GM19351 (cell line): Measurements from ENCODE around the gene SPINDOC.
"Not testable (repeated sequence)": the region's sequence is repeated elsewhere in the genome, so short reads cannot be mapped to it uniquely, and the experiment has no call there.

Experiments
- ATAC-seq: cut with Tn5 transposase; IDR thresholded peaks from one replicate; pipeline ENCODE4 v1.9.1; 2021; ENCODE audit warnings: mild to moderate bottlenecking, moderate library complexity; ENCODE audit not compliant: unreplicated experiment

SPINDOC gene, protein sequence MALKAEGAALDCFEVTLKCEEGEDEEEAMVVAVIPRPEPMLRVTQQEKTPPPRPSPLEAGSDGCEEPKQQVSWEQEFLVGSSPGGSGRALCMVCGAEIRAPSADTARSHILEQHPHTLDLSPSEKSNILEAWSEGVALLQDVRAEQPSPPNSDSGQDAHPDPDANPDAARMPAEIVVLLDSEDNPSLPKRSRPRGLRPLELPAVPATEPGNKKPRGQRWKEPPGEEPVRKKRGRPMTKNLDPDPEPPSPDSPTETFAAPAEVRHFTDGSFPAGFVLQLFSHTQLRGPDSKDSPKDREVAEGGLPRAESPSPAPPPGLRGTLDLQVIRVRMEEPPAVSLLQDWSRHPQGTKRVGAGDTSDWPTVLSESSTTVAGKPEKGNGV

DNA sequence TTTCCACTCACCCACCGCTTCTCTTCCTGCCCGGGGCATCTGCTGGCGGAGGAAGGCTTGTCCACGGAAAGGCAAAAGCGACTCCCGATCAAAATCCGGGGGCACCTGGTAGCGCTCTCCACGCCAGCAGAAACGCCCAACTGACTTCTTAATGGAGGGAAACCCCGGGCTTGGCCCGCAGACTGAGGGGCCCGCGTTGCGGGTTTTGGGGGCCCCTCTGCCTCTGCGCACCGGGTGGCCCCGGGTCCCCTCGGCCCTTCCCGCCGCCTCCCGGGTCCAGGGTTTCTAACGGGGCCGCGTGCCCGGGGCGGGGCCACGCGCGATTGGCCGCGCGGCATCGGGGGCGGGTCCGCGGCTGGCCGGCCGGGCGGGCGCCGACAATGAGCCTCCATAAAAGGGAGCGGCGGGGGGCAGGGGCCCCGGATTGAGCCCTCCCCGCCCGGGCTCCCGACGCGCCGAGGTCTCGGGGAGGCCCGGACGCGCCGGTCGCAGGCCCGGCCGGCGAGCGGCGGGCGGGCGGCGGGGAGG lies at the start of gene SPINDOC:
TSS of gene SPINDOC (plus strand) at position 422 of the 528 bp plus-strand sequence. CDS start 231 bp downstream, outside the sequence.
- ATAC-seq, result peak; percentile 79

DNA sequence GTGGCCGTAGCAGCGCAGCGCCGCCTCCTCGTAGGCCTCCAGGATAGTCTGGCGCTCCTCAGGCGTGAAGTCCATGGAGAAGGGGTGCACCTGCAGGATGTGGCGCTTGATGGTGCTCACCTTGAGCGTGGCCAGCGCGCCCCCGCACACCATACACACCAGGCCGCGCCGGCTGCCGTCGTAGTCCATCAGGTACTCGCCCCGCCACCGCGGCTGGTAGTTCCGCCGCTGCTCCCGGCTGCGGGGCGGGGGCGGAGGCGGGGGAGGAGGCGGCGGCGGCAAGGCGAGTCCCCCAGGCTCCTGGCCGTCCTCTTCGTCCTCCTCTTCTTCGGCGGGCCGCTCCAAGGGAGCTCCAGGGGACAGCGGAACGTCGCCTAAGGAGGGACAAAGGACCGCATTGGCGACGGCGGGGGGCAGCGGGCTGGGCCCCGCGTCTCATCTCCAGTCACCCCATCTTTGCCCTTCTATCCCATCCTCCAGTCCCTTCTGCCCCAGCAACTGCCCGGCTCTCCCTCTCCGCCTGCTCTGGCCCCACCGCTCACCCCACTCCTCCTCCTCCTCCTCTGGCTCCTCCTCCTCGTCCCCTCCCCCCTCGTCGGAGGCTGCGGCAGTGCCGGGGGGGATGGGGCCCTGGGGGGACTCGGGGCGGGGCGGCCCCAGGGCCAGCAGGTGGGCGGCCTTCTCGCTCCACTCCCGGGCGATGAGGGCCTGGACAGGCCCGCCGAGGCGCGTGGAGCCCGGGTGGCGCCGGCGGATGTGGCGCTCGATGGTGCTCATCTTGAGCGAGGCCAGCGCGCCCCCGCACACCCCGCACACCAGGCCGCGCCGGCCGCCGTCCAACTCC lies 49.5 kb upstream of the SPINDOC start:
- no peak for ATAC-seq

DNA sequence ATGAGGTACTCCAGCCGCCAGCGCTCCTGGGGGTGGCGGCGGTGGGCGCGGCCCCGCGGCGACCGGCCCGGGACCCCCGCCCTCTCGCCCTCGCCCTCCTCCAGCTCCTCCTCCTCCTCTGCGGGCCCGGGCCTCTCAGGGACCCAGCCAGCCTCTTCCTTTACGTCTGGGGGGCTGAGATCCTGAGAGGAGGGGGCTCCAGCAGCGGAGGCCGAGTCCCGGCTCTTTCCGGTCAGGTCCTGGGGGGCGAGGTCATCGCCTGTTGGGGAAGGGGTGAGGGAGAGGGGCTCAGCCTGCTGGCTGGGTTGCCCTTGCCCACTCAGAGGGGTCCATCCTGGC lies 48.9 kb upstream of the SPINDOC start:
- ATAC-seq, result no peak

DNA sequence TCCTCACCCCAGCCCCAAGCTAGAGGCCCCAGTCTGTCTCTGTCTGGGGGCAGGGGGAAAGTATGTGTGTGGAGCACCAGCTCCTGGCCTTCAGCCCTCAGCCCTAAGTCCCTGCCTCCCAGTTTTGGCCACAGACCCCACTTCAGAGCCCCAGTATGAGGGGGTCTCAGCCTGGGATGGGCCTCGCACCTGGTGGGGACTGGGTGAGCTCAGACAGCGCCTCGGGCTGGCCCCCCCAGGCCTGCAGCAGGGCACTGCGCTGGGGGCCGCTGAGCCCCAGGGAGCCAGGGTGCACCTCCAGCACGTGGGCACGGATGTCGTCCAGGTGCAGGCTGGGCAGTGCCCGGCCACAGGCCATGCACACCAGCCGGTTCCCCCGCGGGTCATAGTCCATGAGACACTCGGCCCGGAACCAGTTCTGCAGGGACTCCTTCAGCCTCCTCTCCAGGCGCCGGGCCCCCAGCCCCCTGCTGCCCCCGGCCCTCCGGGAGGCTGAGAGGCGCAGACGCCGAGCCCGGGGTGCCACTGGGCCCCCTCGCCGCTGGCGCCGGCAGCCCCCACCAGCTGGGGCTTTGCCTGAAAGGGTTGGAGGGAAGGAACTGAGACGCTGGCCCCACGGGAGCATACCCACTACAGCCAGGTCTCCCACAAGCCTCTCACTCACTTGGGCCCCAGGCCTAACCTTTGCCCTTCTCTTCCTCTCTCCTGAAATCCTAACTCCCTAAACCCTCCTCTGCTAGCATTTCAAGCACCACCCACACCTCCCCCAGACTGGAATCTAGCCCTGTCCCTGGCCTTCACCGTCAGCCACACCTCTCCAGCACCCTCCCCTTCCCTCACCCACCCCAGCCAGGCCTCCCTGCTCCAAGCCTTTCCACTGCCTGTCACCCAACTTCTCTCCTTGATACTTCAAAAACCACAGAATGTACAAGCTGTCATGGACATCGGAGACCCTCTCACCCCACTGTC lies 48.3 kb upstream of the SPINDOC start:
- ATAC-seq, result no peak

DNA sequence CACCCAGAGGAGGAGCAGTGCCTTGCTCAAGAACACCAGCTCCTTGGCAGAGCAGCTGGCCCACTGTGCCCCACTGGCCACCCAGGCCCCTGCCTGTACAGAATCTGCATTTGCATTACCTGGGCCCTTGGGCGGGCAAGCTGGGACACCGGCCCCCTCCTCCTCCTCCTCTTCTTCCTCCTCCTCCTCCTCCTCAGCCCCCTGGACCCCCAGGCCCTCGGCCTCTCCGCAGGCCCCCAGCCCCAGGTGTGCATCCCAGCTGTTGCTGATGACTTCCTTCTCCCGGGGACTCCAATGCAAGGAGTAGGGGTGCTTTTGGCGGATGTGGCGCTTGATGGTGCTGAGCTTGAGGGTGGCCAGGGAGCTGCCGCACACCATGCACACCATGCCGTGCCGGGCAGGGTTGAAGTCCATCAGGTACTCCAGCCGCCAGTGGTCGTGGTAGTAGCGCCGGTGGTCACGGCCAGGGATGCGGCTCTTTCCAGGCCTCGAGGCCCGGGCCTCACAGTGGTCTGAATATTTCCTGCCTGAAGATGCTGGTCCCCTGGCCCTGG lies 47.5 kb upstream of the SPINDOC start:
- no peak for ATAC-seq

DNA sequence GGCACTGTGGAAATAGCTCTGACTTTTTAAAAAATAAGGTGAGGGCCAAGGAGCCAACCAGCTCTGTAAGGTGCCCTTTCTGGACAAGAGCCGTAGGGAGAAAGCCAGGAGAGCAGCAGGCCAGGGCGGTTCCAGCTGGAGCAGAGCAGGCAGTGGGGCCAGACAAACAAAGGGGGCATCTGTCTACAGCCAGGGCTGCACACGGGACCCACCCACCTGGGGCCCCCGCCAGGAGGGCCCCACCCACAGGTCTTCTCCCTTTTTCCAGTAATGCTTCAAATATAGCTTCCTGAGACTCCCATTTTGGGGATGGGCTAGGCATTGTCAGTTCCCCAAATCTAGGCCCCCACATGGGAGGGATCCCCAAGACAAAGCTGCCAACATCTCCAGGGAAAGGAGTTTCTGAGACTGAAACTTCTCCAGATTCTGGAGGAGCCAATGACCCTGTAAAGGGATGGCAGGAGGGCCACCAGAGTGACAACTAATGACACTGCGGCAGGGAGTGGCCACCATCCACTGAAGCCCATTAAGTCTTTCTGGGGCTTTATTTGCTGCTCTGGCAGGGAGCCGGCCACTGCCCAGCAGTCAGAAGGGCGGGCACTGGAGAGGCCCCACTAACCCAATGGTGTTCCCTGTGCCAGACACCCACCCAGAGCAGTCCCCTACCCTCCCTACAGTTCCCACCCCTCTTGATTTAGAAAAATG lies 46.6 kb upstream of the SPINDOC start:
- no peak for ATAC-seq

DNA sequence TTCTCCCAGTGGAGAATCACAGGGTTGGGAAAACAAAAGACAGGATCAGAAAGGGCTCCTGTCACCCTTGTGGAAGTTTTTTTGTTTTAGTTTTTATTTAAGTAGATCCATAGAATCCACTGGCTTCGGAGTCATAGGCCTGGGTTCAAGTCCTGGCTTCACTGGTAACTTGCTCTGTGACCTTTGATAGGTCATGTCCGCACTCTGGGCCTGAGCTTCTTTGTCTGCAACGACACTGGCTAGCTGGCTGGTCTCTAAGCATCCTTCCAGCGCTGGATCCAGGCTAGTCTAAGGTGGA lies 46.0 kb upstream of the SPINDOC start:
- ATAC-seq, result no peak

DNA sequence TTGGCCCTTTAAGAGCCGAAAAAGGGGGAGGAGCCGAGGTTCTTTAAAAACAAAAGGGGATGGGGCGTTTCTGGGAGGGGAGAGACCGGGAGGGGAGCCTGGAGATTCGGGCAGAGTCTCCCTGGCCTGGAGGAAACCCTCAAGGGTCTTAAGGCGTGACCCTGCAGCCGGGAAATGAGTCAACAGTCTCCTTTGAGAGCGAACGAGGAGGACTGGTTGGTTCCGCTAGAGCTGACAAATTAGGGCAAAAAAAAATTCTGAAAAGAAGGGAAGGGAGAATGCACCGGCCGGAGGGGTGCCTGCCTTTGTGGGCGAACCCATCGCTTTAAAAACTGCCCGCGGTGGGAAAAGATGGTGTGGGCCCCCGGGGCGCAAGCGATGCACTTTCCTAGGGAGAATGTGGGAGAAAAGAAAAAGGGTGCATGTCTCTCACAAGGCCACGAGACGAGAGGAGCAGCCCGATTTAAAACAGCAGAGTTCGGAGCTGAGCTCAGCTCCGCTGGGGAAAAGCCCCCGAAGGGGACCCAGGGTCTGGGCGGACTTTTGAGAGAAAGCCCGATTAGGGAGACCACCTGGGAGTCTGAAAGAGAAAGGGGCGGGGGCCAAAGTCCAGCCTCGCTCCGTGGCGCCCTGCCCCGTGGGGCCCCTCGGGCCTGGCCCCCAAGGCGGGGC lies 45.6 kb upstream of the SPINDOC start:
- no peak for ATAC-seq

DNA sequence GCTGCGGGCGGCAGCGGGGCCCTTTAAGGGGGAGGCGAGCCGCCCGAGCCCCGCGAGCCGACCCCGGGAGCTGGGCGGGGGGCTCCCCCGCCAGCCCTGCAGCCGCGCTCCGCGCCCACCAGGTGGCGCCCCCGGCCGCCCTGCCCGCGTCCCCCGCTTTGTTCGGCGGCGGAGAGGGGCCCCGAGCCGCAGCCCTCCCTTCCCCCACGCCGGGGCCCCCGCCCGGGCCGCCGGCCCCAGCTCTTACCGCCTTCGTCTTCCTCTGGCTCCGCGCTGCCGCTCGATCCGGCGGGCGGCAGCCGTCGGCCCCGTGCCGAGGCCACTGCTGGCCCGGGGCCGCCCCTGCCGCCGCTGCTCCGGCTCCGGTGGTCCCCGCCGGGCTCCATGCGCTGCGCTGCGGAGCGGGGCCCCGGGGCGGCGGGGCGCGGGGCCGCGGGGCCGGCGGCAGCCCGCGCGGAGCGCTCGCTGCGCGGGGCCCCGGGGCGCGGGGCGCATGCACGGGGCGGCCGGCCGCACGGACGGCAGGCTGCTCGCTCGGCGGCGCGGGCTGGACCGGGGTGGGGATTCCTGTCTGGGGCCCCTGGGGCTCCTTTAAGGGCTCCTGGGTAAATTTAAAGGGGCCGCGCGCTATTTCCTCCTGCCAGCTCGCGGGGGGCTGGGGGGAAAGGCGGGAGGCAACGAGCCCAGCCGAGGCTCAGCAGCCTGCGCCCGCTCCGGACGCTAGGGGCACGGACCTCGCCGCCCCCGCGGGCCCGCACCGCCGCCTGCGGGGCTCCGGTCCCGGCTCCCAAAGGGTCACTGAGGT lies 44.8 kb upstream of the SPINDOC start, which contains the start of gene ZFTA:
TSS of gene ZFTA (minus strand) at position 539 of the 805 bp plus-strand sequence. CDS start at position 386, 153 bp downstream.
- peak; percentile 54 for ATAC-seq

DNA sequence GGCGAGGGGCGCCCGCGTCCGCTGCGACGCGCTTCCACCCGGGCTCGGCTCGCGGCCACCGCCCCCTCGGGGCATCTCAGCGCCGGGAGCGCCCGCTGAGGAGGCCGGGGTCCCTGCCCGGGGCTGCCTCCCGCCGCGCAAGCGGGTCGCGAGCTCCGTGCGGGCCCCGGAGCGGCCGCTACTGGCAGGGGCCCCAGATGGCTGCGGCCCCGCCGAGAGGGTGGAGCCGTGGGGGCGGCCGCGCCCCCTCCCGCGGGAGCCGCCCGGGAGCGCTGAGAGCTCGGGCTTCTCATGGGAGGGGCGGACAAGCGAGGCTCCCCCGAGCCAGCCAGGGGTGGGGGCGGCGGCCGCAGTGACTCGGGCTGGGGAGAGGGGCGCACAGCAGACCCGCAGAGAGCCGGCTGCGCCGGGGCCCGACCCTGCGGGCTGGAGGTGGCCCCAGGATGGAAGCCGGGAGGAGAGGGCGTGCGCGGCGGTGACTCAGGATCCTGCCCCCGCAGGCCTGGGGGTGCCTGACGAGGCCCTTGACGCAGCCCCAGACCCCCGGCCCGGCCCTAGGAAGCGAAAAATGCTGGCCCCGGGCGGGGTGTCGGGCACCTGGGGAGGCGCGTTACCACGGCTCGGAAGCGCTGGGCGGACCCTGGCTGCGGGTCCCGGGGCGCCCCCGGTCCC lies 44.1 kb upstream of the SPINDOC start:
- peak; percentile 38 for ATAC-seq

DNA sequence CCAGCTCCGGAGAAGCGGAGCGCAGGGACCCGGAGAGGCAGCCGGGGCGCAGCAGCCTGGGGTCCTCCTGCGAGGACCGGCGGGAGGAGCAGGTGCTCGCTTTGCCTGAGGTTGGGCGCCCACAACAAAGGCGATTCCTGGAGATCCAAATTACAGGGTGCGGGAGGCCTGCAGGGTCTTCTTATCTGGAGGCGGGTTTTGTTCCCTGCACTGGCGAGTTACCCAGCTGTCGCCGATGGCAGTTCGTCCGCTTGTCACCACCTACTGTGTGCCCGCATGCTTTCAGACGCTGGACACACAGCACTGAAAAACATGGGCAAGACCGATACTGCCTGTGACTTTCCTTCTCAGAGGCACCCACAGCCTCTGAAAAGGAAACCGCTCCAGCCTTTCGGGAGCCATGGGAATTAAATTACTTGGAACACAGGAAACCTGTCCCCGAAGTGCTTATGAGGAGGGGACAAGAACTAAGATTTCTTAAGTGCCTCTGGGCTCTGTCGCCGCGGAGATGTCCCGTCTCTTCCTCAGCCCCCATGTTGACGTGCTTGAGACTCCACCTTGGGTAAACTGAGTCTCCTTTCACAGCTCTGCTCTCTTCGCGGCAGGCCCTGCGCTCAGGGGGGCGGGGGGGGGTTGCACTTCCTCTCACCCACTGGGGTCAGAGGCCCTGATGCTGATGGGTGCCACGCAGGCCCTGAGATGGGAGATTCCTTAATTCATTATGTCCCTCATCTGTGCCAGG lies 43.4 kb upstream of the SPINDOC start:
- ATAC-seq, result no peak

DNA sequence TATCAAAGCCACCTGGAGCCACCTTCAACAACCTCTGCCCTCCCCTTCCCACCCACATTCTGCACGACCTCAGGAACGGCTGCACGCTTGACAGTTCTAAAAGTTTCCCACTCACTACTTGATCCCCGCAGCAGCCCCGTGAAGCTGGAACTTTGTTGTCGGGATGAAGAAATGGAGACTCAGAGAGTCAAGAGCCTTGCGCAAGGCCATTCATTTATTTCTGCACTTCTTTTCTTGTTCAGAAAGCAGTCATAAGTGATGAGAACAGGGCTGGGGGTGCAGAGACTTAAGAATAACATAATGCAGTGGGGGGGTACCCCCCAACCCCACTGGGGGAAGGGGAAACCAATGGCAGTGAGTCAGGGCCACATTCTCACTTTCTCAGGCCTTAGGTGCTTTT lies 42.5 kb upstream of the SPINDOC start:
- ATAC-seq, result no peak

DNA sequence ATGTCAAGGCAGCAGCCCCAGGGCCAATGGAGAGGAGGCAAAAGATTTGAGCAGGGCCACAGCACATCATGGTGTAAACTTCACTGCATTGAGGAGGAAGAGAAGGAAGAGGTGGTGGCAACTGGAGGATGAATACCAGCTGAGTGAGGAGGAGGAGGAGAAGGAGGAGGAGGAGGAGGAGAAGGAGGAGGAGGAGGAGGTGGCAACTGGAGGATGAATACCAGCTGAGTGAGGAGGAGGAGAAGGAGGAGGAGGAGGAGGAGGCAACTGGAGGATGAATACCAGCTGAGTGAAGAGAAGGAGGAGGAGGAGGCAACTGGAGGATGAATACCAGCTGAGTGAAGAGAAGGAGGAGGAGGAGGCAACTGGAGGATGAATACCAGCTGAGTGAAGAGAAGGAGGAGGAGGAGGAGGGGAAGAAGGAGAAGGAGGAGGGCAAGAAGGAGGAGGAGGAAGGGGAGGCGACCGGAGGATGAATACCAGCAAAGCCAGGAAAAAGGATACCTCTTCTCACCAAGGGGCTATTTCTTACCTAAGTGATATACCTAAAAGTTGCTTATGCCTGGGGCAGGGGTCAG lies 41.4 kb upstream of the SPINDOC start:
- ATAC-seq, result not testable (repeated sequence)

DNA sequence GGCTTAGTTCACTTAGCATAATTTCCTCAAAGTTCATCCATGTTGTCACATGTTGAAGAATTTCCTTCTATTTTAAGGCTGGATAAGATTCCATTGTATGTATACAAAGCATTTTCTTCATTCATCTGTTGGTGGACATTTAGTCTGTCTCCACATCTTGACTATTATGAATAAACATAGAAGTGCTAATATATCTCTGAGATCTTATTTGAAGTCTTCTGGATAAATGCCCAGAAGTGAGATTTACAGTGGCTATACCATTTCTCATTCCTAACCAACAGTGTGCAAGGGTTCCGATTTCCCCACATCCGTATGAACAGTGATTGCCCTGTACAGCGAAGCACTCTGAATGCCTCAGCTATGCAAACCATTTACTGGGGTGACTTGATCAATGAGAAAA lies 38.1 kb upstream of the SPINDOC start:
- no peak for ATAC-seq

DNA sequence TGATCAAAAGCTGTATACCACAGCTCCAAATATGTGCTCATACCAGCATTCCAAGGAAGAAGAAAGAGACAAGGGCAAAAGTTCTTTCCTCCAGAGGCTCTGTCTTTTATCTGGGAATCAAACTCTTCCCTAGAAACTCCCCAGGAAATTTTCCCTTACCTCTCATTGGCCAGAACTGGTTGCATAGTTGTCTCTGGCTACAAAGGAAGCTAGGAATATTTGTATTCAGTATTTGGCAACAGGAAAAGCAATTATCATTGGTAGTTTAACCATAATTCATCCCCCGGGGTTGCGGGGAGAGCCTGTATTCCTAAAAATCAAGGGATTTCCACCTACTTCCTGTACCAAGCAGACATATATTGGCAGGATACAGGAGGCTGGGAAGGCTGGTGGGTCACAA lies 34.2 kb upstream of the SPINDOC start:
- no peak for ATAC-seq

DNA sequence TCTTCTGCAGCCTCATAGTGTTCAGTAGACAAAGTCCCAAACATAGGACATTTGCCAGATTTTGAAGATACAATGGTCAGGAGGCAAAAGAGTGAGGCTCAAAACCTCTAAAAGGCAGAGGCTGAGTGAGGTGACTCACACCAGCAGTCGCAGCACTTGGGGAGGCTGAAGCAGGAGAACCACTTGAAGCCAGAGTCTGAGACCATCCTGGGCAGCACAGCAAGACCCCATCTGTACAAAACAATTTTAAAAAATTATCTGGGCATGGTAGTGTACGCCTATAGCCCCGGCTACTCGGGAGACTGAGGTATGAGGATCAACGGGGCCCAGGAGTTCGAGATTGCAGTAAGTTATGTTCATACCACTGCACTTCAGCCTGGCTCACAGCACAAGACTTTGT lies 30.5 kb upstream of the SPINDOC start:
- no peak for ATAC-seq
